Muscle of back (tissue), 11 donors: Measurements from ENCODE around the gene PRDM1. TPM values are rescaled to one million over a fixed set of nuclear protein-coding genes. Genes with fewer than 3 reads are reported as not detected.

Experiments used
- DNase-seq, 3 donors: peaks; one replicate each; pipeline versions ENCODE4 v3.0.0 to v3.0.0-alpha.2; 2013
- polyA plus RNA-seq, 10 donors: library from polyadenylated mRNA; unstranded; fragments of 120-200 nt; gene quantifications; one replicate each; pipeline ENCODE4 v1.2.1, GENCODE V29; 2013; ENCODE audit not compliant: insufficient read length in 10 of 10

PRDM1 gene
- polyA plus RNA-seq, 10 donors: 2.9 to 7.9 (median 4.9) TPM

DNA sequence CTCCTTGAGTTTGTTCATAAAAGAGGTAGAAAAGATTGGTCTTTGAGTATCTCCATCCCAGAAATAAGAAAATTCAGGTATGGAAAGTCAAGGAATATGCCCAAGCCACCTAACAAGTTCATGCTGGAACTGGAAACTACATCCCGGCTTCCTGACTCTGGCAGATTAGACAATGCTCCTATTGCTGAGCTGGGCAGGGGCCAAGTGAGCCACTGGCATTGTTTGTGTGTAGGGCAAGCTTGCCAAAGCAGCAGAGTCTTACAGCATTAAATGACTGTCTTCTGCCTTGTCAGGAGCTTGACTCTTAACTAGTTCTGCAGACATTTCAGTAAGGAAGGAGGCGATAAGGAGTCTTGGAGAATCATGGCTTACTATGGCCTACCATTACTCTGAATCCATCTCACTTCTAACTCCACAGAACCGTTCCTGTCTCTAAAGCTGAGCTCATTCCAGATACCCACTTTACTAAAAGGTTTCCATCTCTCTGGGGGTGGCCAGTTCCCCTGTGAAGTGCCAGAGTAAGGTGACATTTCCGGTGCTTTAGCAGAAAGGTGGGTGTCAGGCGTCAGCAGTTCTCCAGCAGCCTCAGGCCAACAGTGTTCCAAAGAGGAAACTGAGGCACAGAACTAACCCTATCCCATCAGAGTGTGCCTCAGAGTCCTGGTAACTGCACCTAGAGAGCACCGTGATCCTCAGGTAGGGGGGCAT, 30.1 kb downstream of the PRDM1 start:
- peak in 1 of 3 donors; percentile 10 for DNase-seq

DNA sequence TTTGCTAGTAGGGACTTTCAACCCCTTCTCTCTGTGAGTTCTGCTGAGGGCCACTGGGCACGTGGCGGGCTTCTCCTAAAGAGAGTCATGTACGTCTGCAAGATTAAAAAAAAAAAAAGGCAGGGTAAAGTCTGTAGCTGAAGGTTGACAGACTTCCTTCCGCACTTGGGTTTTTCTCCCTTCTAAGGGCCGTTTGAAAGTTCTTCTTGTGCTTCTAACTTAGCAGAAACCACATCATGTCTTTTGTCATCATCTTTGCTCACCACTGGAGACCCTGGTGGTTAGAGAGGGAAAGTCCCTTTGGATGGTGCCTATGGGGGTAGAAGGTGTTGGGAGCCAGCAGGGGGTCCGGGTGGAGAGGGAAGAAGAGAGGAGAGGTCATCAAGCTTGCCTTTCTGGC, 31.4 kb downstream of the PRDM1 start:
- DNase-seq: no peak

DNA sequence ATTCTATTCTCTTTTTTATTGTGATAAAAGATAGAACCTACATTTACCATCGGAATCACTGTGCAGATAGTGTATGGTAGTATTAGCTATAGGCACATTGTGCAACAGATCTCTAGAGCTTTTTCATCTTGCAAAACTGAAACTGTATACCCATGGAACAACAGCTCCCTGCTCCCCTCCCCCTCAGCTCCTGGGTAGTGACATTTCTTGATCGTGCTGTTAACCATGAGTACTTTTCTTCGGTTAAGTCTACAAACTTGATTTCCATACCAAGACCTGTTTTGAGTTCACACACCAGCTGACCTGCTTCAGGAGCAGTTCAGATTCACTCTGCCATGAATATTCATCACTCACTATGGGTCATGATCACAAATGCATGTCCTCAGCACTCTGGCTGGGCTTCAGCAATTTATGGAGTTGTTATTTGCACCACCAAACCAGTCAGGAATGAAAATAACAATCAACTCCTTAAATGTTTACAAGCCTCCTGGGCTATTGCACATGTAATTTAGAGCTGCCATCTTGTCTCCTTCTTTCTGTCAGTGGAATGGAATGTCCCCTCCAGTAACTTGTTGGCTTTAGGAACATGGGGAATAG, 32.8 kb downstream of the PRDM1 start:
- DNase-seq: no peak

DNA sequence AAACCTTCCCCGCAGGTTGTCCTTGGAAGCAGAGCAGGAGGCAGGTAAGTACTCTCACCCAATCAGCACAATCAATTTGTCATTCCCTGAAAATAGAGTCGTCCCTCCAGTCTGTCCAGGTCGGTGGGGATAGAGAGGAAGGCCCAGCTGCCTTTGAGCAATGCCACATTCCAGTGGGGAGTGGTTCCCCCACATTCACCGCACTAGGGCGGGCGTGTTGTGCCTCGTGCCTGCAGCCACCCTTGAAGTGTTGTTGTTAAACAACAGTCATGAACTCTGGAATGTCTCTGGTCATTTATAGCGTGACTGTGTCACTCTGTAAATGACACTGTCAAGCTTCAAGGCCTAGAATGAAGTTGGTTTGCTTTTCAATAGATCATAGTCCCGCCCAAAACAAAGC, 33.4 kb downstream of the PRDM1 start:
- no peak for DNase-seq

- no peak for DNase-seq
Measured at GRCh38 chr6:106120006-106120405, 33.9 kb downstream of the PRDM1 start.

GRCh38 chr6:106120406-106120805, 34.3 kb downstream of the PRDM1 start:
- DNase-seq: no peak

DNA sequence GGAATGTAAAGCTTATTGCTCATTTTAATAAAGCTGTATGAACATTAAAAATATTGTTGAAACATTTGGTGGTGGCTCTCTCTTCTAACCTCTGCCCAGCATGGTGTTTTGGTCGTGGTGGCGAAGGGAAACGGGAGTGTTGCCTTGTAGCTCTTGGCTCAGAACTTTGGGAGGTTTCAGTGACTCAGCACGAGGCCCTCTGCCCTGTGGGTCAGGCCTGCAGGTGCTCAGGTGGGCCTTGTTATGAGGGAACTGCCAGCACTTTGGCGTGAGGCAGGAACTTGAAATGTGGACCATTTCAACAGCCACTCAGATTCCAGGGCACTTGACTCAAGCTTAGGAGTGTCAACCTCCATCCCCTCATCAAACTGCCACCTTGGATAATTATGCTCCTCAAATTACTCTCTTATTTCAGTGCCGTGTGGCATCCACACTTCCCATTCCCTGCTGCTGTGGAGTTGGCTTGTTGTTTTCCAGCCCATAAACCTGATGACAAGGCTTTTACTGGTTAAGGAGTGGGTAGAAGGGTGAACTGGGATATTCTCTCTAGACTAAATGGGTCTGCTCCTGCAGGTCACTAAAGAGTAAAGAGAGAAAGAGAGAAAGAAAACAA, 36.3 kb downstream of the PRDM1 start:
- DNase-seq: no peak

DNA sequence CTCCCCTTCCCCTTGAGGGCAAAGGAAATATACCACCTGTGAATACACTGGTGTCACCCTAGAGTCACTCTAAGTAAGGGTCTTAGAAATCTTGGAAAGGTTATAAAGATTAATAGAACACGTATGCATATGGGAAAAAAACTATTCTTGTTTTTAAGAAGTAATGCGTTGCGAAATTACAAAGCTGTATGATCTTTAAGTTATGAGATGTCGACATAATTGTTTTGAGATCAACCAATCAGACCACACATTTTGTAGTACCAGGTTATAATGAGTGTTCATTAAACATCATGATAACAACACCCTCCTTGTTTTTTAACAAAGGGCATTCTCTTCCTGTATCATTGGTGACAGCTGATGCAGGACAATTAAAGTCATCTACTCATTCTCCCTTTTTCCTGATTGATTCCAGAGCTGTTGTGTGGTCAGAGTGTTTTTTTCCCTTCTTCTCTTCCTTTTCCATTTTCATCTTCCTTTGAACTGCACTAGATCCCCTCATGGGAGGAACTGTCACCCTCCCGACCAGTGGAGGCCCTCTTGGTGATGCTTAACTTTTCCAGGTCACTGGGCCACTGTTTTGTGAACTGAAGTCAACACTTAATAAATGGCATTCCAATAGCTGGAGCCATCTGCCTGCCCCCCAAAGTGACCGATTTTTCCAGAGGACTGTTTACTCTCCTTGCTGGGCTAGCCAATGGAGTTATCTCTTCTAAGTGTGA, 37.0 kb downstream of the PRDM1 start:
- no peak for DNase-seq

GRCh38 chr6:106124015-106124414, 37.9 kb downstream of the PRDM1 start:
- no peak for DNase-seq

DNA sequence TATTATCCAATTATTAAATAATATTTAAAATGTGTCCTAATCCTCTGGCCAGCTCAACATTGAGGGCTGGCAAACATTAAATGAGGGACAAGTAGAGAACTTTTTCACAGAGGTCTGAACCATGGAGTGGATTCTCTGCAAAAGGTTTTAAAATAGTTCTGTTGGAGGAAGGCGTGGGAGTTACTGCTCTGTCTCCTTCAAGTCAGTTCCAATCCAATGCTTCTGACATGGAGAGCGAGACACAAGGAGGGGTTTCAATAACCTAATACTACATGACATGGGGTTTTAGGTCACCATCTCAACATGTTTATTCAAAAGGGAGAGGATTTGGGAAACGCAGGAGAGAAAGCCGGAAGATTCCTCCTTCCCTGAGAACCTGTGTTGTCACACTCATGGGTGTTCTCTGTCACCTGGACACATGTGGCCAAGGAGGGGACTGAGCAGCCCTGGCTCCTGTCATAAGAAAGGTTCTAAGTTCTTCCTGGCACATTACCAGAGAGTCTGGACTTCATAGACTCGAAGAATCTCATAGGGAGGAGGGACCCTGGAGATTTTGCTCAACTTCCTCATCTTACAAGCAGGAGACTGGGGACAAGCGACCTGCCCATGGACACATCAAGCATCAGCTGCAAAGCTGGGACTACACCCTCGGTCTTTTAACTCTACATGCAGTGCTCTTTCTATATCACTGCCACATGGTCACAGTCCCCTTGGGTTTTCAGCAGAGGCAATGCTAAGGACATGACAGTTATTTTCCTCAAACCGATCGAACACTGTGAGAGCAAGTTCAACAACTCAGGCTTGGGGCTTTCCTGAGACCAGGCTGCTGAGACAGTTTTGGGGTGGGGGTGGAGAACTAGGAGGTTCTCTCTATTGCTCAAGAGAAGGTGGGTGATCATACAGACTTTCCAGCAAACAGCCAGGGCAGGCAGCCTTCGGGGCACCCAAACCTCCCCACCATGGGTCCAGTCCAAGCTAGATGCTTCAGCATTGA, 38.6 kb downstream of the PRDM1 start:
- no peak for DNase-seq

- no peak for DNase-seq
Measured at GRCh38 chr6:106125925-106126435, 39.8 kb downstream of the PRDM1 start.

DNA sequence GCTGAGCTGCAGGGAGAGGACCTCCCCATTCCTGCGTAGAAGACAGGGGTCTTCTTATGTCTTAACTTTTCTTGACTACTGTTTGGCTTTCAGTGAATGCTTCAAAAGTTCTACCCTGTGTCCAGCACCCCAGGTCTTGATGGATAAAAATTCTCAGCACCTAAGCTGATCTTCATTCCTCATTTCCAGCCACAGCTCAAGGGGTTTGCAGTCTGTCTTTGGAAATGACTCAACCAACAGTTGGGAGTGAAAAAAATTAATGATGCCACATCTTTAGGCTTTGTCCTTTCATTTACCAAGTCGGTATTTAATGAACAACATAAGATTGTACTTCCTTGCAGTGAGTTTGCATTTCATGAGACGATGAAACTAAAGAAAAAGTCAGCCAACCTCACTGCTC, 40.3 kb downstream of the PRDM1 start:
- DNase-seq: no peak

DNA sequence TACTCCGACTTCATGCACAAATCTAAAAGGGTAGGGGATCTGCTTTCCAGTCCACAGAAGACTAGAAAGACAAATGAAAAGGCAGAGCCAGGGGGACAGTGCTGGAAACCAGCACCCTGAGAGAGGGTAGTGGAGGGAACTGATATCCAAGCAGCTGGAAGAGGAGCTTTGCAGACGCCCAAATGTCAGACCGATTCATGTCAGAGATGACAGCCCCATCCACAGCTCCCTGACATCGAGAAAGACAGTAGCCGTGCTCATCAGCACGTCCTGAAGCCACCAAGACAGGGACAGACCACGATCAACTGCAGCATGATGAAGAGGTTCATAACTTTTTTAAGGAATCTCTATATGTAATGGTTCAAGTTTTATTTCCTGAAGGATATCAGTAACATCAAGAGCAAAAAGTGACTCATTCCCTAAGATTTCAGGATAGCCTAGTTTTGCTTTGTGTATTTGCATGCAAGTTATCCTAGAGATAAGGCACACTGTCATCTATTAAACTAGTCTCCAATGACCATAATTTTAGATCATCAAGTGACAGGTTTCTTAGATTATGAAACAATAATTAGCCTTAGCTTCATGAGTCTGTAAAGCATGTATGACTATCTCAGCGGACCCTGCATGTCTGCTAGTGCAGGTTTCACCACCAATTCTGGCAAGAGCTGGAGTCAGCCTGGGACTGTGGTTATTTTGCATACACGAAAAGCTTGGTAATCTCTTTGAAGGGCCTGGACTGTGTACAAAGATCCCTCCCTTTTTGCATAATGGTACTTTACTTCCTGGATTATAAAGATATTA, 43.0 kb downstream of the PRDM1 start:
- DNase-seq: peak in 1 of 3 donors; percentile 72

DNA sequence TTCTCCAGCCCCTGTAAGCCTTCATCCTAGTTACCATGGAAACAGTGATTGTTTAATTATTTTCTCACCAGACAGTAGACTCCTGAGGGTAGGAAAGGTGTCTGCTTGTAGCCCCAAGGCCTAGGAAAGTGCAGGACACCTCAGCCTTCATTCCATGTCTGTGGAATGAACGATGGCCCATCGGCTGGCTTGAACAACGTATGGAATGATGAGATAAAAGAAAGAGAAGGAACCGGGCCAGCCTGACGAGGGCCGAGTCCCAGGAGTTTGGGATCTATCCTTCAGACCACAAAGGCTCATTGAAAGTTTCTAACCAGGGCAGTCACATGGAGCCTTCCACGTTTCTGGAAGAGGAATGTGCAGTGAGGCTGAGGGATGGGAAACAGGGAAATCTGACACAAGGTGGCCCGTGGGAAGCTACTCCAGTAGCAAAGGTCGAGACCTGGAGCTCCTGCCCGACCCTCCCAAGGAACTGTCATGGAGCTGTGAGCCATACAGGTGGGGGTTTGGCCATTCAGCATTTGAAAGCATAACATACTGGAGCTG, 46.1 kb downstream of the PRDM1 start:
- no peak for DNase-seq

DNA sequence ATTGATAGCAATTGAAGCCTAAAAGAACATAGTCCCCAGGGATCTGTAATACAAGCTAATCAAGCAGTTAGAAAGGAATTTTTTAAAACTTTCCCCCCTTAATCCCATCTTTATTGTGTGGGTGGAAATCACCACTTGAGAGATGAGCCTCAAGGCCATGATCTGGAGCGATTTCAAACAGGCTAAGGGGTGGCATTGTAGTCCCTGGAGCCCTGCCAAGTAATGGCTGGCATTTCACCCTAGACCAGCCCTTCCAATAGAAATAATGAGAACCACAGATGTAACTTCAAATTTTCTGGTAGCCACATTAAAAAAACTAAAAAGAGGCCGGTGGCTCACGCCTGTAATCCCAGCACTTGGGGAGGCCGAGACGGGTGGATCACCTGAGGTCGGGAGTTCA, 46.9 kb downstream of the PRDM1 start:
- DNase-seq: no peak

DNA sequence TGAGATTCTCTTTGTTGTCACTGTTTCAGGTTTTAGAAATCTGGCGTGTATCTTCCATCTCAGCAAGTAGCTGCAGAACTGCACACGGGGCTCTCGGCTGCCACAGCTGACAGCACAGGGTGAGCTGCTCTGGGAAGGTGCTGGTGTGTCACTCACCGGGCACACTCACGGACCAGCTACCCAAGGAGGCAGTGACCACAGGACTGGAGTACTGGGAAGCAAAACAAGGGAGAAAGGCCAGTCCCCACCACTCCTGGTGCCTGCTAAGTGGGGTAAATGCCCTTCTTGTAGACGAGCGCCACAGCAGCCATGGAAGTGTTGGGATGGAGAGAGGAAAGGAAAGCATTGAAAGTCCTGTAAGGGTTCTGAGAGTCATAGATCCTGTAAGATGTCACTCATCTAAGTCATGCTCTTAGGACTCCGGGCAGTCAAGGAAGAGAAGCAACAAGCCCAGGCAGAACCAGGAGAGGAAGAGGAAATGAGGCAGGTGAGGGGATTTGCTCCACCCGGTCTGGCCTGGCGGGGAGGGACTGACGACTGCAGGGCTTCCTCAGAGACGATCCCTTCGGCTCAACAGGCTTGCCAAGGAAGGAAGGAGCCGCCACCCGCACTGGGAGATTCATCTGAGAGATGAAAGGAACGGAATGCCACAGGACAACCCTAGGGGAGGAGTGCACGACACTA, 48.1 kb downstream of the PRDM1 start:
- DNase-seq: no peak

- no peak for DNase-seq
Measured at GRCh38 chr6:106134906-106135634, 48.9 kb downstream of the PRDM1 start.

GRCh38 chr6:106135911-106136571, 49.9 kb downstream of the PRDM1 start:
- DNase-seq: no peak
